Lower leg skin (tissue), 3 donors: Measurements from ENCODE around the gene AP5B1.

ENCODE experiments used
- CTCF ChIP-seq, 3 donors: fragments of 450-650 bp; IDR thresholded peaks; one replicate each; pipeline ENCODE4 v1.5.1; 2016; ENCODE audit warnings: antibody characterized with exemption in 3 of 3, mild to moderate bottlenecking in 3 of 3, moderate library complexity in 2 of 3
- POLR2A ChIP-seq, 2 donors: fragments of 450-650 bp; IDR thresholded peaks; one replicate each; pipeline ENCODE4 v1.6.1; 2016 to 2017; ENCODE audit warnings: antibody characterized with exemption in 2 of 2, mild to moderate bottlenecking in 1 of 2, moderate library complexity in 1 of 2

DNA sequence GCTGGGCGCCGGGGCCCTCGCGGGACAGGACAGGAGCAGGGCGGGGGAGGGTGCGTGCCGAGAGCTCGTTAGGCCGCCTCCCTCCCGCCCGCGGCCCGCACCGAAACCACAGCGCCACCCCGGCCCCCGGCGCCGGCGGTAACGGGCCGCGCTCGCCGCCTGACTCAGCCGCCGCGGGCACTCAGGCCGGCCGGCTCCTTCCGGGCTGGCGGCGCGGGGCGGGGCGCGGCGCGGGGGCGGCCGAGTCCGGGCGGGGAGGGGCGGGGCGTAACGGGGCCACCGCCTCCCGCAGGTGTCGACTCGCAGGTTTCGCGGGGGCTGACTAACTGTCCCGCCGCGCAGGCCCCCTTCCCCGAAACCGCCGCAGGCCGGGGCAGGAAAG lies at the start of gene AP5B1:
- TF ChIP-seq CTCF (IDR thresholded peaks at IDR 0.05) (no peak), POLR2A (IDR thresholded peaks at IDR 0.05) (no peak)
